H1 (cell line): Measurements from ENCODE around the gene FANCE. TPM values are rescaled to one million over a fixed set of nuclear protein-coding genes. Genes with fewer than 3 reads are reported as not detected.

Experiments used
- PHF8 ChIP-seq: fragments of 200-600 bp; sonication (generic); conservative IDR thresholded peaks from 2 replicates; pipeline ENCODE4 v1.7.1; 2012; ENCODE audit warnings: low read depth, mild to moderate bottlenecking, inconsistent platforms, low read length, moderate library complexity
- polyA plus RNA-seq, 7 experiments: library from polyadenylated mRNA; depleted of rRNA in 3 of 7; stranded (reverse) in 5 of 7; unstranded in 2 of 7; fragments of >200 nt in 5 of 7; fragments of 200-250 nt in 2 of 7; gene quantifications; 1 replicate in 5 of 7; 2 replicates in 1 of 7; 4 replicates in 1 of 7; pipeline versions ENCODE4 v1.2.1 to v1.2.3, GENCODE V29; 2011 to 2013; ENCODE audit warnings: missing spikeins in 2 of 7, mixed read lengths in 2 of 7
- total RNA-seq: library from RNA; stranded (reverse); fragmentation: NEBNext Ultra II Directional; extraction: Animal tissue kit (Norgen Biotek cat#: 25700); gene quantifications from 2 replicates; pipeline ENCODE4 v1.2.1, GENCODE V29; 2021

Gene FANCE
- total and polyA plus RNA-seq, 2 of the 8 experiments (the other 6 are each of a cell fraction or from before 2014, with no cell fraction given) = 16.1 to 17.0 TPM

- TF ChIP-seq PHF8 = no peak
Observed at GRCh38 chr6:35481226-35481625, 29.1 kb downstream of the FANCE start (continued).
